Cardiac fibroblast (primary cell): Measurements from ENCODE around the gene PTPRN2.

Experiments
- DNase-seq, 2 donors: peaks; one replicate each; pipeline versions ENCODE4 v3.0.0 to v3.0.0-alpha.2; 2010; ENCODE audit warnings: low read depth in 2 of 2
- H3K4me3 ChIP-seq, 2 donors: replicated peaks in 1 of 2; 1 replicate in 1 of 2; 2 replicates in 1 of 2; pipeline ENCODE4 v1.5.1; 2011; ENCODE audit warnings: low read depth in 2 of 2, low read length in 2 of 2, mild to moderate bottlenecking in 2 of 2, moderate library complexity in 1 of 2
- CTCF ChIP-seq: IDR thresholded peaks from one replicate; pipeline ENCODE4 v1.5.1; 2011; ENCODE audit warnings: low read depth, mild to moderate bottlenecking, low read length, inconsistent platforms

The PTPRN2 gene

GRCh38 chr7:158249692-158250091 is 337.9 kb downstream of the PTPRN2 start:
- DNase-seq, result no peak
- no peak overlapping the region for H3K4me3 ChIP-seq
- no peak for TF ChIP-seq CTCF

- H3K4me3 ChIP-seq, result no peak overlapping the region
- TF ChIP-seq CTCF, result no peak
- no peak for DNase-seq
Observed at GRCh38 chr7:158248816-158249215, 338.8 kb downstream of the PTPRN2 start.

GRCh38 chr7:158247758-158248487 is 339.7 kb downstream of the PTPRN2 start:
- no peak overlapping the region for H3K4me3 ChIP-seq
- TF ChIP-seq CTCF, result no peak
- DNase-seq, result no peak

- TF ChIP-seq CTCF, result no peak
- H3K4me3 ChIP-seq, result no peak overlapping the region
- no peak for DNase-seq
Observed at GRCh38 chr7:158246960-158247673, 340.5 kb downstream of the PTPRN2 start.

- DNase-seq, result no peak
- TF ChIP-seq CTCF, result no peak
- no peak overlapping the region for H3K4me3 ChIP-seq
Observed at GRCh38 chr7:158246272-158246959, 341.2 kb downstream of the PTPRN2 start.

GRCh38 chr7:158245724-158246041 is 341.9 kb downstream of the PTPRN2 start:
- no peak overlapping the region for H3K4me3 ChIP-seq
- no peak for TF ChIP-seq CTCF
- no peak for DNase-seq
